Measurements from ENCODE around the gene RAB3GAP1. TPM values are rescaled to one million over a fixed set of nuclear protein-coding genes. Genes with fewer than 3 reads are reported as not detected.

The RAB3GAP1 gene
- total RNA-seq, 2 donors from 2014 or later: 28.5 to 29.6 TPM

DNA sequence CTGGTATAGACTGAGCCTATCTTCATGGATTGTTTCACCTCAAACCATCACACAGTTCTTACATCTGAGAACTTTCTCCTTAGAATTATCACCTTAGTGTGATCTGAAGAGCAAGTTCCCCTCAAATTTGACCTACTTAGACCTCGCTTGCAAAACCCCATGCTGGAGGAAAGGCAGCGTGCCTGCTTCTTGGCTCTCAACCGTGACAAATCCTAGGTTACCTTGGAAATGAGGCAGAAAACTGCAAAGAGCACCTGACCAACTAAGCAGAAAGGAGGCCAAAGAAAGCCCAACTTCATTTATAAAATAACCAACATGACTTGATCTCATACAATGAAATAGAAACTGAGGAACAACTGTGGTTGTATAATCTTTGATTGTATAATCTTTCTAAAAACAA, 146.4 kb downstream of the RAB3GAP1 start:
- 94% methylated on average over 3 of the region's 3 CpGs; no CpG with 5 or more reads in 1 of the 2 experiments for WGBS, 2 experiments (ENCODE audit: insufficient coverage in 1 of 2, insufficient read length in 1 of 2)
- peaks cover 2% of the 10 kb centered on the region for H3K36me3 Mint-ChIP-seq (ENCODE audit: low read depth)

DNA sequence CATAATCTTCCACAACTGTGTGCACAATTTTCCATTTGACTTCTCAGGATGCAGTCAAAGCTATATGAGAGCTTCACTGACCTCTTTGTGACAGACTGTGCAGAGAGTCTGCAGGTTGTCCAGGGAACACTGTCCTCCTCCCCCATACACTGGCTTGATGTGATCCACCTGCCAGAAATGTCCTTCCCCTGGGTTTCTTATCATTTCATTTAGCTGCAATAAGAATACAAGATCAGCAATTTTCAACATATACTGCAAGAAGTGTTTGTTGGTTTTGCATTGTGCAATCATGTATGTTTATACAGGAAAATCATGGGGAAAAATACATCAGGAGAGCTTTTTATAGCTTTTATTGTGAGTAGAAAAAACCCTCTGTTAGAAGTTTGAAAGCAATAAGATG, 150.7 kb downstream of the RAB3GAP1 start:
- H3K27me3 Mint-ChIP-seq (ENCODE audit: insufficient read depth): no peaks in the 10 kb centered on the region
- no peak for TF ChIP-seq CTCF (conservative IDR thresholded peaks at IDR 0.05)
- Histone ChIP-seq H3K9me3 (ENCODE audit: control insufficient read depth, low read length) (no peaks in the 10 kb centered on the region), H3K27me3 (ENCODE audit: control insufficient read depth, insufficient read depth, low read length, poor library complexity, severe bottlenecking) (no peaks in the 10 kb centered on the region), H3K4me1 (ENCODE audit: control insufficient read depth, insufficient read depth, low read length) (no peaks in the 10 kb centered on the region), H3K9ac (ENCODE audit: extremely low read depth, low read length, poor library complexity, severe bottlenecking) (no peak overlapping the region), H3K4me3 (ENCODE audit: low read length) (no peak overlapping the region), H3K27ac (ENCODE audit: low read depth, low read length) (no peak overlapping the region), H3K36me3 (ENCODE audit: control insufficient read depth, insufficient read depth, low read length) (no peaks in the 10 kb centered on the region)
- no peak overlapping the region for H3K27ac Mint-ChIP-seq
- no peak for DNase-seq
- H3K4me3 Mint-ChIP-seq: no peak overlapping the region
- no peaks in the 10 kb centered on the region for H3K36me3 Mint-ChIP-seq (ENCODE audit: low read depth)
- no peaks in the 10 kb centered on the region for H3K4me1 Mint-ChIP-seq
- H3K9me3 Mint-ChIP-seq: no peaks in the 10 kb centered on the region

More for the DNA sequence above, 146.4 kb downstream of the RAB3GAP1 start:
- Histone ChIP-seq H3K36me3 (ENCODE audit: control insufficient read depth, insufficient read depth, low read length) (no peaks in the 10 kb centered on the region), H3K27me3 (ENCODE audit: control insufficient read depth, insufficient read depth, low read length, poor library complexity, severe bottlenecking) (no peaks in the 10 kb centered on the region), H3K27ac (ENCODE audit: low read depth, low read length) (no peak overlapping the region), H3K4me3 (ENCODE audit: low read length) (no peak overlapping the region), H3K9me3 (ENCODE audit: control insufficient read depth, low read length) (peaks cover 4% of the 10 kb centered on the region), H3K9ac (ENCODE audit: extremely low read depth, low read length, poor library complexity, severe bottlenecking) (no peak overlapping the region), H3K4me1 (ENCODE audit: control insufficient read depth, insufficient read depth, low read length) (no peaks in the 10 kb centered on the region)
- DNase-seq: no peak
- no peak for TF ChIP-seq CTCF (conservative IDR thresholded peaks at IDR 0.05)
- Mint-ChIP-seq H3K4me3 (no peak overlapping the region), H3K4me1 (no peaks in the 10 kb centered on the region), H3K9me3 (peaks cover 6% of the 10 kb centered on the region), H3K27me3 (ENCODE audit: insufficient read depth) (no peaks in the 10 kb centered on the region), H3K27ac (no peak overlapping the region)

DNA sequence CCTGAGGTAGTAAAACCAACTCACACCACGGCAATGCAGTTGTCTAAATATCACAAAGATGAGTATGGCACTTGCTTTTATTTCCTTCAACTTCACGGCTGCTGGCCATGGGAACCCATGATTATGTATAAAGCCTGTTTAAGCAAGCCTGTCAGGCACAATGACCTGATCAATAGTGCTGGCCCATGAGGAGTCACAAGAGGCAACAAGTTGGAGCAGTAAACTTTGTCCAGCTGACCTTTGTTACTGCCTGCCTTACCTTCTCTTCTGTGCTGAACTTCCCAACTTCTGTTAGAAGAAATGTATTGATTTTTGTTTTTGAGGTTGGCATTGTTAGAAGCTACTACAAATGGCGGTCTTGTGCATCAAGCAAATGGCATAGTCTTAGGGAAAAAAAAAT, 151.9 kb downstream of the RAB3GAP1 start:
- no peaks in the 10 kb centered on the region for H3K27me3 Mint-ChIP-seq (ENCODE audit: insufficient read depth)
- no peak for DNase-seq
- H3K27ac Mint-ChIP-seq: no peak overlapping the region
- no peak overlapping the region for H3K27ac ChIP-seq (ENCODE audit: low read depth, low read length)
- no peaks in the 10 kb centered on the region for H3K9me3 Mint-ChIP-seq
- no peak overlapping the region for H3K9ac ChIP-seq (ENCODE audit: extremely low read depth, low read length, poor library complexity, severe bottlenecking)
- H3K36me3 ChIP-seq (ENCODE audit: control insufficient read depth, insufficient read depth, low read length): no peaks in the 10 kb centered on the region
- H3K27me3 ChIP-seq (ENCODE audit: control insufficient read depth, insufficient read depth, low read length, poor library complexity, severe bottlenecking): no peaks in the 10 kb centered on the region
- H3K9me3 ChIP-seq (ENCODE audit: control insufficient read depth, low read length): no peaks in the 10 kb centered on the region
- H3K4me1 ChIP-seq (ENCODE audit: control insufficient read depth, insufficient read depth, low read length): no peaks in the 10 kb centered on the region
- TF ChIP-seq CTCF (conservative IDR thresholded peaks at IDR 0.05): no peak
- no peak overlapping the region for H3K4me3 Mint-ChIP-seq
- H3K36me3 Mint-ChIP-seq (ENCODE audit: low read depth): no peaks in the 10 kb centered on the region
- no peaks in the 10 kb centered on the region for H3K4me1 Mint-ChIP-seq
- WGBS, 2 experiments (ENCODE audit: insufficient coverage in 1 of 2, insufficient read length in 1 of 2): 86 to 89% methylated on average over 3 of the region's 3 CpGs
- no peak overlapping the region for H3K4me3 ChIP-seq (ENCODE audit: low read length)

Data from endodermal cell (in vitro differentiated cells).